HFFc6 (cell line): Measurements from ENCODE around the gene NOC2L. TPM values are rescaled to one million over a fixed set of nuclear protein-coding genes. Genes with fewer than 3 reads are reported as not detected.
"Not testable (repeated sequence)": the region's sequence is repeated elsewhere in the genome, so short reads cannot be mapped to it uniquely, and the experiment has no call there.

ENCODE experiments used
- DNase-seq: peaks from one replicate; pipeline ENCODE4 v3.0.0-alpha.2; 2018
- H3K27ac Mint-ChIP-seq: 2 replicates; pipeline ENCODE4 v1.8.0; 2020; ENCODE audit warnings: mild to moderate bottlenecking, mixed read lengths
- H3K27me3 Mint-ChIP-seq: 2 replicates; pipeline ENCODE4 v1.8.0; 2021; ENCODE audit warnings: mild to moderate bottlenecking, moderate library complexity, mixed read lengths; ENCODE audit not compliant: insufficient read depth
- H3K36me3 Mint-ChIP-seq: 2 replicates; pipeline ENCODE4 v1.8.0; 2021; ENCODE audit warnings: low read depth, mixed read lengths
- H3K4me1 Mint-ChIP-seq: 2 replicates; pipeline ENCODE4 v1.8.0; 2020; ENCODE audit warnings: low read depth, mixed read lengths
- H3K4me3 Mint-ChIP-seq: 2 replicates; pipeline ENCODE4 v1.8.0; 2020; ENCODE audit warnings: mild to moderate bottlenecking, moderate library complexity, mixed read lengths
- H3K9me3 Mint-ChIP-seq: 2 replicates; pipeline ENCODE4 v1.8.0; 2020; ENCODE audit warnings: mild to moderate bottlenecking, mixed read lengths
- total RNA-seq, 6 experiments: library from RNA; stranded (reverse); fragmentation: NEBNext Ultra II Directional; extraction: Animal tissue kit (Norgen Biotek cat#: 25700); gene quantifications; 2 replicates in 1 of 6; 3 replicates in 5 of 6; pipeline ENCODE4 v1.2.3, GENCODE V29; 2021
- TF ChIP-seq, protein P1 (sequence below): fragments of 200-600 bp; sonication (generic); IDR thresholded peaks from 2 replicates; pipeline ENCODE4 v1.5.0; 2021; ENCODE audit warnings: antibody characterized with exemption, mild to moderate bottlenecking

NOC2L gene
- total RNA-seq, 6 experiments from 2014 or later, result 112 to 142 (median 119) TPM

DNA sequence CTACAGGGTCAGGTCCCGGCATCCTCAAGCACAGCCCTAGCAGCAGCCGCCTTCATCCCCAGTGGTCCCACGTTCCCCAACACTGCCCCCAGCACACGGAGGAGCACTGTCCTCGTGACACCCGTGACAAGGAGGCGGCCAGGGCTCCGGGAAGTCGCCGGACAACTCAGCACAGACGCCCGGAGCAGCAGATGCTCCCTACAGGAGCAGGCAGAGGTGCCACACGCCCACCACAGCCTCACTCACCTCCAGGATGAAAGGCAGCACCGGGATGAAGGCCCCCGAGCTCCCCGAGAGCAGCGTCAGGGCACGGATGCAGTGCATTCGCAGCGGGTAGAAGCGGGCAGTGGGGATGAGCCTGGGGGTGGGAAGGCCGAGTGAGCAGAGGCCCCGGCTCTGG is 8.2 kb downstream of the NOC2L start:
- Mint-ChIP-seq H3K27me3 (peaks cover 4% of the 10 kb centered on the region), H3K36me3 (peaks cover 32% of the 10 kb centered on the region), H3K27ac (no peak overlapping the region), H3K4me3 (no peak overlapping the region), H3K9me3 (no peaks in the 10 kb centered on the region), H3K4me1 (peaks cover under 1% of the 10 kb centered on the region; the same call in 1 of the 2 replicates)
- no peak for DNase-seq
- TF ChIP-seq, protein P1, sequence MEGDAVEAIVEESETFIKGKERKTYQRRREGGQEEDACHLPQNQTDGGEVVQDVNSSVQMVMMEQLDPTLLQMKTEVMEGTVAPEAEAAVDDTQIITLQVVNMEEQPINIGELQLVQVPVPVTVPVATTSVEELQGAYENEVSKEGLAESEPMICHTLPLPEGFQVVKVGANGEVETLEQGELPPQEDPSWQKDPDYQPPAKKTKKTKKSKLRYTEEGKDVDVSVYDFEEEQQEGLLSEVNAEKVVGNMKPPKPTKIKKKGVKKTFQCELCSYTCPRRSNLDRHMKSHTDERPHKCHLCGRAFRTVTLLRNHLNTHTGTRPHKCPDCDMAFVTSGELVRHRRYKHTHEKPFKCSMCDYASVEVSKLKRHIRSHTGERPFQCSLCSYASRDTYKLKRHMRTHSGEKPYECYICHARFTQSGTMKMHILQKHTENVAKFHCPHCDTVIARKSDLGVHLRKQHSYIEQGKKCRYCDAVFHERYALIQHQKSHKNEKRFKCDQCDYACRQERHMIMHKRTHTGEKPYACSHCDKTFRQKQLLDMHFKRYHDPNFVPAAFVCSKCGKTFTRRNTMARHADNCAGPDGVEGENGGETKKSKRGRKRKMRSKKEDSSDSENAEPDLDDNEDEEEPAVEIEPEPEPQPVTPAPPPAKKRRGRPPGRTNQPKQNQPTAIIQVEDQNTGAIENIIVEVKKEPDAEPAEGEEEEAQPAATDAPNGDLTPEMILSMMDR, result no peak

DNA sequence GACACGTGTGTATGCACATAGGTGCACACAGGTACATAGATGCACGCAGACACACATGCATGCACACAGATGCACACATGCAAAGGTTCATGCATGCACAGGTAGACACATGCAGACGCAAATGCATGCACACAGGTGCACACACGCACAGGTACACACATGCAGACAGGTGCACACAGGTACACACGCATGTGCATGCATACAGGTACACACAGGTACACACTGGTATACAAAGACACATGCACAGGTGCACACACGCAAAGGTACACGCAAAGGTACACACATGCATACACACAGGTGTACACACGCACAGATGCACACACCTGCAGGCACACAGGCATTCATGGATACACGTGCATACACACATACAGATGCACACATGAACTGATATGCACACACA is 8.8 kb downstream of the NOC2L start:
- H3K4me3 Mint-ChIP-seq, result no peak overlapping the region
- no peaks in the 10 kb centered on the region for H3K9me3 Mint-ChIP-seq
- H3K27me3 Mint-ChIP-seq, result peaks cover 6% of the 10 kb centered on the region
- peaks cover 6% of the 10 kb centered on the region; the same call in 1 of the 2 replicates for H3K4me1 Mint-ChIP-seq
- DNase-seq, result no peak
- TF ChIP-seq, protein P1, result no peak
- no peak overlapping the region for H3K27ac Mint-ChIP-seq
- peaks cover 30% of the 10 kb centered on the region for H3K36me3 Mint-ChIP-seq

DNA sequence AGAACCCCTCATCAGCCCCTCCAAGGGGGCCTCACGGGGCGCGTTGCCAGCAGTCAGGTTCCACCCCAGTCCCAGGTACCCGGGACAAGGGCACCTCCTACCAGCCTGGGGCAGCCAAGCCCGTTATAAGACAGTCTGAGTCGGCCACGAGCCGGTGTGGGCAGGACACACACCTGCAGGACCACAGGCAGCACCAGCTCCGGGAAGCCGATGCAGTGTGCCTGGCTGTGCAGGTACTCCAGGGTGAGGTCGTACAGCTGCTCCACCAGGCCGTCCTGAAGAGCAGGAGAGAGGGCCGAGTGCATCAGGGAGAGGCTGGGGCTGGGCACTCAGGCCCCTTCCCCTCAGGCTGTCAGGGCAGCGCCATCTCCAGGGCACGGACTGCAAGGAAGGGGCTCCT is 11.1 kb downstream of the NOC2L start:
- TF ChIP-seq, protein P1, result no peak
- Mint-ChIP-seq H3K4me3 (no peak overlapping the region), H3K36me3 (peaks cover 25% of the 10 kb centered on the region), H3K27ac (no peak overlapping the region), H3K9me3 (no peaks in the 10 kb centered on the region), H3K27me3 (peaks cover 6% of the 10 kb centered on the region), H3K4me1 (peaks cover 18% of the 10 kb centered on the region; the same call in 1 of the 2 replicates)
- DNase-seq, result no peak

DNA sequence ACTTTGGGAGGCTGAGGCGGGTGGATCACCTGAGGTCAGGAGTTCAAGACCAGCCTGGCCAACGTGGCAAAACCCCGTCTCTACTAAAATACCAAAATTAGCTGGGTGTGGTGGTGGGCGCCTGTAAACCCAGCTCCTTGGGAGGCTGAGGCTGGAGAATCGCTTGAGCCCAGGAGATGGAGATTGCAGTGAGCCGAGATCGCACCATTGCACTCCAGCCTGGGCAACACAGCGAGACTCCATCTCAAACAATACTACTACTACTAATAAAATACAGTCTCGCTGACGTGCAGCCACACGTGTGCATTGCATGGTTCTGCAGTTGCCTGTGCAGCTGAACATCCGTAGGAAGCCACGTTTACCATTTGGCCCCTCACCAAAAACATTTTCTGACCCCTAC is 12.2 kb downstream of the NOC2L start:
- H3K27me3 Mint-ChIP-seq, H3K9me3 Mint-ChIP-seq, H3K27ac Mint-ChIP-seq: not testable (repeated sequence)

DNA sequence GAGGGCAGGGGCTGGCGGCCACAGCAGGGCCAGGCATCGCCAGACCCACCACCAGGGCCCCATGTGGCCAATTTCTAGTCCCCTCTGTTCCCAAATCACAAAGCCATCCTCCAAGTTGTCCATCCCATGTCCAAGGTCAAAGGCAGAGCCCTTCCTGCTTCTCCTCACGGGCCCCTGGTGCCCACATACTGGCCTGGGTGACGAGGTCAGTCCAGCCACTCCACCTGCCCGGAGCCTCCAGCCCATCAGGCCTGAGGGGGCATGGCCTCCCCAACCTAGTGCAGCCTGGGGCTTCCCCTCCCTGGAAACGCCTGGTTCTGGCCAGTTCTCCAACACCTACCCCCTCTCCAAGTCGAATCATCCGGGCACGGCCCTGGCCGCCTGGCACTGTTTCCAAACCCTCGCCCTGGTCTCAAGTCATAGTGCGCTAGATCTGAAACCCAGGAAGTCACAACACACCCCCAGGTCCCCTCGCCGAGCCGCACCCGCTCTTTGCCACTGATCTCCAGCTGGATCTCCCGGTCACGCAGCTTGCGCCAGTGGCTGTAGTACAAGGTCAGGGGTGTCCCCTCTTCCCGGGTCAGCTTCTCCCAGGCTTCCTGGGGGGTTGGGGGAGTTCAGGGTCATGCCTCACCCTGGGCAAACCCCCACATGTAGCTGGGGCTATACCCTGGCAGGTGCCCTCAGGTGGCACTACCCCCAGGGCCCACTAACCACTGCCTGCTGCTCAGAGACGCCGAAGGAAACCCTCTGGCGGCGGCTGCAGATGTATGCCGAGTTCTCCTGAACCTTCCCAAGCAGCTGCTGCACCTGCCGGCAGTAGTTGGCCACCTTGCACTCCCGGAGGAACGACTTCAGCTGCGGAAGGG is 13.1 kb downstream of the NOC2L start:
- TF ChIP-seq, protein P1, result no peak
- no peak for DNase-seq
- Mint-ChIP-seq H3K4me1 (peaks cover 24% of the 10 kb centered on the region), H3K27ac (no peak overlapping the region), H3K9me3 (no peaks in the 10 kb centered on the region), H3K4me3 (no peak overlapping the region), H3K27me3 (peaks cover 8% of the 10 kb centered on the region), H3K36me3 (peaks cover 20% of the 10 kb centered on the region; the same call in 1 of the 2 replicates)

More for the DNA sequence above, 12.2 kb downstream of the NOC2L start:
- H3K4me3 Mint-ChIP-seq, DNase-seq: not testable (repeated sequence)
- H3K4me1 Mint-ChIP-seq, result peaks cover 18% of the 10 kb centered on the region; the same call in 1 of the 2 replicates
- peaks cover 25% of the 10 kb centered on the region for H3K36me3 Mint-ChIP-seq
